ENCODE data around the gene B3GAT3. TPM values are rescaled to one million over a fixed set of nuclear protein-coding genes. Genes with fewer than 3 reads are reported as not detected.

B3GAT3 gene
- total RNA-seq, 4 donors from 2014 or later = 18.8 to 40.7 (median 23.2) TPM

GRCh38 chr11:62602141-62603071, 19.4 kb downstream of the B3GAT3 start:
- ATAC-seq (ENCODE audit: low FRiP score) (peak; percentile 53), DNase-seq (ENCODE audit: low spot score) (no peak)
- TF ChIP-seq, protein P1, sequence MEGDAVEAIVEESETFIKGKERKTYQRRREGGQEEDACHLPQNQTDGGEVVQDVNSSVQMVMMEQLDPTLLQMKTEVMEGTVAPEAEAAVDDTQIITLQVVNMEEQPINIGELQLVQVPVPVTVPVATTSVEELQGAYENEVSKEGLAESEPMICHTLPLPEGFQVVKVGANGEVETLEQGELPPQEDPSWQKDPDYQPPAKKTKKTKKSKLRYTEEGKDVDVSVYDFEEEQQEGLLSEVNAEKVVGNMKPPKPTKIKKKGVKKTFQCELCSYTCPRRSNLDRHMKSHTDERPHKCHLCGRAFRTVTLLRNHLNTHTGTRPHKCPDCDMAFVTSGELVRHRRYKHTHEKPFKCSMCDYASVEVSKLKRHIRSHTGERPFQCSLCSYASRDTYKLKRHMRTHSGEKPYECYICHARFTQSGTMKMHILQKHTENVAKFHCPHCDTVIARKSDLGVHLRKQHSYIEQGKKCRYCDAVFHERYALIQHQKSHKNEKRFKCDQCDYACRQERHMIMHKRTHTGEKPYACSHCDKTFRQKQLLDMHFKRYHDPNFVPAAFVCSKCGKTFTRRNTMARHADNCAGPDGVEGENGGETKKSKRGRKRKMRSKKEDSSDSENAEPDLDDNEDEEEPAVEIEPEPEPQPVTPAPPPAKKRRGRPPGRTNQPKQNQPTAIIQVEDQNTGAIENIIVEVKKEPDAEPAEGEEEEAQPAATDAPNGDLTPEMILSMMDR (IDR thresholded peaks at IDR 0.05) = no peak

- peak; percentile 85 for ATAC-seq (ENCODE audit: low FRiP score)
- TF ChIP-seq, protein P1 (IDR thresholded peaks at IDR 0.05) = no peak
- DNase-seq (ENCODE audit: low spot score) = peak; percentile 92
Observed at GRCh38 chr11:62601372-62602140, 20.2 kb downstream of the B3GAT3 start, which contains the start of gene MTA2. Gene MTA2 (minus strand): TSS chr11:62601865. CDS start chr11:62601450, 415 bp downstream.

DNA sequence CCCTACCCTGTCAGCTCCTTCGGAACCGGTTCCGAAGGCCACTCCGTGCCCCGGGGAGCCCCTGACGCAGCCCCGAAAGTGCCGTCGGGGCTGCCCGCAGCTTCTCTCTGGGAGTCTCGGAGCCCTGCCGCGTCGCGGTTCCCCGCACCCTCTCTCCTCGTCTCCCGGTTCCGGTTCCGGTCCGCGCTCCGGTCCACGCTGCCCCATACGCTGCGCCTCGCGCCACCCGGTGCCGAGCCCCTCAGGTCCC, 20.7 kb downstream of the B3GAT3 start:
- TF ChIP-seq, protein P1 (IDR thresholded peaks at IDR 0.05) = no peak
- no peak for DNase-seq (ENCODE audit: low spot score)

GRCh38 chr11:62600367-62601121, 21.2 kb downstream of the B3GAT3 start:
- DNase-seq (ENCODE audit: low spot score) (no peak), ATAC-seq (ENCODE audit: low FRiP score) (no peak)
- TF ChIP-seq, protein P1 (IDR thresholded peaks at IDR 0.05) = no peak

More for the DNA sequence above, 20.7 kb downstream of the B3GAT3 start:
- ATAC-seq (ENCODE audit: low FRiP score) = peak; percentile 35

DNA sequence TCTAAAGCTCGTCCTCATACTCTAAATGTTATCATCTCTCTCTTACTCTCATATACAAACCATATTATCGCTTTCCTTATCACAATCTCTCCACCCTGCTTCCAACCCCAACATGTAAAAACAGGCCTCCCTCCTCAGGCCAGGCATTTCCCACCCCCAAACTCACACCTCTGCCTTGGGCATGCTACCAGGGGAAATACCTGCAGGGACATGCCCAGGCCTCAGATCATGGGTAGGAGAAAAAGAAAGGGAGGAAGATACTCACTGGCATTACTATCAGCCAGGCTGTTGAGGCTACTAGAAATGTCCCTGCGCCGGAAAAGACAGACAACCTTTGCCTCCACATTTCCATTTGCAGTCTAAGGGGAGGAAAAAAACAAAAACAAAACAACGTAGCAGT, 21.9 kb downstream of the B3GAT3 start:
- TF ChIP-seq, protein P1 (IDR thresholded peaks at IDR 0.05) = no peak
- DNase-seq (ENCODE audit: low spot score) = no peak

GRCh38 chr11:62599069-62599696, 22.6 kb downstream of the B3GAT3 start:
- DNase-seq (ENCODE audit: low spot score) (peak; percentile 83), ATAC-seq (ENCODE audit: low FRiP score) (peak; percentile 68)
- TF ChIP-seq, protein P1 (IDR thresholded peaks at IDR 0.05) = no peak

More for the DNA sequence above, 21.9 kb downstream of the B3GAT3 start:
- ATAC-seq (ENCODE audit: low FRiP score) = no peak

Data from omental fat pad (tissue), 4 donors.